Suprapubic skin (tissue), 4 donors: Measurements from ENCODE around the gene RRP36. TPM values are rescaled to one million over a fixed set of nuclear protein-coding genes. Genes with fewer than 3 reads are reported as not detected.

Experiments
- DNase-seq, 2 donors: peaks; one replicate each; pipeline ENCODE4 v3.0.0-alpha.2; 2019; ENCODE audit warnings: low spot score in 2 of 2
- H3K27ac ChIP-seq: fragments of 200-600 bp; sonication (generic); one replicate; pipeline ENCODE4 v1.5.1; 2019
- H3K27me3 ChIP-seq: fragments of 200-600 bp; sonication (generic); one replicate; pipeline ENCODE4 v1.5.1; 2019
- H3K36me3 ChIP-seq: fragments of 200-600 bp; sonication (generic); one replicate; pipeline ENCODE4 v1.5.1; 2019
- H3K4me1 ChIP-seq: fragments of 200-600 bp; sonication (generic); one replicate; pipeline ENCODE4 v1.5.1; 2019
- H3K4me3 ChIP-seq: fragments of 200-600 bp; sonication (generic); one replicate; pipeline ENCODE4 v1.5.1; 2019; ENCODE audit warnings: mild to moderate bottlenecking
- H3K9me3 ChIP-seq: fragments of 200-600 bp; sonication (generic); one replicate; pipeline ENCODE4 v1.5.1; 2019
- CTCF ChIP-seq, 2 donors: fragments of 200-600 bp in 1 of 2; fragments of 450-650 bp in 1 of 2; sonication (generic) in 1 of 2; IDR thresholded peaks; one replicate each; pipeline ENCODE4 v1.5.1; 2016 to 2019; ENCODE audit warnings: antibody characterized with exemption in 2 of 2, mild to moderate bottlenecking in 1 of 2, moderate library complexity in 1 of 2
- EP300 ChIP-seq: sonication (generic); formaldehyde crosslinking; IDR thresholded peaks from one replicate; pipeline ENCODE4 v1.6.1; 2017; ENCODE audit warnings: antibody characterized with exemption
- POLR2A ChIP-seq, 2 donors: fragments of 450-650 bp; IDR thresholded peaks; one replicate each; pipeline ENCODE4 v1.6.1; 2017; ENCODE audit warnings: antibody characterized with exemption in 2 of 2, mild to moderate bottlenecking in 2 of 2, moderate library complexity in 2 of 2
- POLR2AphosphoS5 ChIP-seq, 3 donors: sonication (generic); formaldehyde crosslinking; IDR thresholded peaks; one replicate each; pipeline ENCODE4 v1.6.1; 2017; ENCODE audit warnings: antibody characterized with exemption in 3 of 3
- WGBS: methylation state at CpG from one replicate; pipeline ENCODE4 v1.1.5; 2018; 5-methylcytosine and 5-hydroxymethylcytosine counted together
- total RNA-seq, 4 donors: library from RNA; depleted of rRNA; stranded (reverse); fragments of >200 nt; gene quantifications; one replicate each; pipeline ENCODE4 v1.1.0, GENCODE V29; 2016

Gene RRP36
- total RNA-seq, 4 donors from 2014 or later: 30.8 to 66.6 (median 53.6) TPM

GRCh38 chr6:43045371-43045930, 24.0 kb downstream of the RRP36 start:
- peaks cover 82% of the 10 kb centered on the region for H3K36me3 ChIP-seq
- no peak for DNase-seq

GRCh38 chr6:43047998-43048397, 26.6 kb downstream of the RRP36 start:
- no peak for DNase-seq
- 87% methylated on average over 6 of the region's 7 CpGs for WGBS
- Histone ChIP-seq H3K27ac (no peak overlapping the region), H3K4me3 (no peak overlapping the region), H3K36me3 (peaks cover 70% of the 10 kb centered on the region), H3K27me3 (no peaks in the 10 kb centered on the region), H3K4me1 (peaks cover 12% of the 10 kb centered on the region), H3K9me3 (no peaks in the 10 kb centered on the region)
- TF ChIP-seq POLR2AphosphoS5 (IDR thresholded peaks at IDR 0.05): no peak
- TF ChIP-seq POLR2A (IDR thresholded peaks at IDR 0.05): no peak
- TF ChIP-seq EP300: no peak
- no peak for TF ChIP-seq CTCF (IDR thresholded peaks at IDR 0.05)

More at GRCh38 chr6:43045371-43045930, 24.0 kb downstream of the RRP36 start:
- TF ChIP-seq EP300 (no peak), POLR2A (IDR thresholded peaks at IDR 0.05) (no peak), POLR2AphosphoS5 (IDR thresholded peaks at IDR 0.05) (no peak), CTCF (IDR thresholded peaks at IDR 0.05) (no peak)
- H3K27ac ChIP-seq: no peak overlapping the region
- WGBS: 98% methylated on average over 7 of the region's 11 CpGs
- H3K27me3 ChIP-seq: no peaks in the 10 kb centered on the region
- H3K4me1 ChIP-seq: no peaks in the 10 kb centered on the region
- no peaks in the 10 kb centered on the region for H3K9me3 ChIP-seq
- no peak overlapping the region for H3K4me3 ChIP-seq

GRCh38 chr6:43050981-43051380, 29.6 kb downstream of the RRP36 start:
- no peak for DNase-seq
- 90% methylated on average over 17 of the region's 17 CpGs for WGBS
- Histone ChIP-seq H3K27ac (no peak overlapping the region), H3K4me3 (no peak overlapping the region), H3K36me3 (peaks cover 47% of the 10 kb centered on the region), H3K9me3 (no peaks in the 10 kb centered on the region), H3K27me3 (no peaks in the 10 kb centered on the region), H3K4me1 (peaks cover 19% of the 10 kb centered on the region)
- TF ChIP-seq CTCF (IDR thresholded peaks at IDR 0.05) (no peak), POLR2AphosphoS5 (IDR thresholded peaks at IDR 0.05) (no peak), POLR2A (IDR thresholded peaks at IDR 0.05) (no peak), EP300 (no peak)

- H3K4me1 ChIP-seq: peaks cover 19% of the 10 kb centered on the region
- no peak overlapping the region for H3K27ac ChIP-seq
- no peaks in the 10 kb centered on the region for H3K9me3 ChIP-seq
- TF ChIP-seq EP300 (no peak), POLR2AphosphoS5 (IDR thresholded peaks at IDR 0.05) (no peak), POLR2A (IDR thresholded peaks at IDR 0.05) (no peak), CTCF (IDR thresholded peaks at IDR 0.05) (no peak)
- H3K36me3 ChIP-seq: peaks cover 47% of the 10 kb centered on the region
- DNase-seq: no peak
- no peaks in the 10 kb centered on the region for H3K27me3 ChIP-seq
- H3K4me3 ChIP-seq: peak overlapping the region; percentile 63
- WGBS: 90% methylated on average over 14 of the region's 19 CpGs
Measured at GRCh38 chr6:43052225-43052841, 30.9 kb downstream of the RRP36 start.

GRCh38 chr6:43052842-43053544, 31.6 kb downstream of the RRP36 start:
- Histone ChIP-seq H3K27ac (peak overlapping the region; percentile 81), H3K4me3 (peak overlapping the region; percentile 63), H3K4me1 (peaks cover 22% of the 10 kb centered on the region), H3K36me3 (peaks cover 40% of the 10 kb centered on the region), H3K9me3 (no peaks in the 10 kb centered on the region), H3K27me3 (no peaks in the 10 kb centered on the region)
- TF ChIP-seq CTCF (IDR thresholded peaks at IDR 0.05): no peak
- TF ChIP-seq POLR2AphosphoS5 (IDR thresholded peaks at IDR 0.05): no peak
- no peak for TF ChIP-seq EP300
- TF ChIP-seq POLR2A (IDR thresholded peaks at IDR 0.05): no peak
- WGBS: 13% methylated on average over 22 of the region's 22 CpGs
- no peak for DNase-seq
